ENCODE results near the gene RPN2. TPM values are rescaled to one million over a fixed set of nuclear protein-coding genes. Genes with fewer than 3 reads are reported as not detected.

RPN2 gene
- total and polyA plus RNA-seq, 2 donors from 2014 or later = 175 to 207 TPM

DNA sequence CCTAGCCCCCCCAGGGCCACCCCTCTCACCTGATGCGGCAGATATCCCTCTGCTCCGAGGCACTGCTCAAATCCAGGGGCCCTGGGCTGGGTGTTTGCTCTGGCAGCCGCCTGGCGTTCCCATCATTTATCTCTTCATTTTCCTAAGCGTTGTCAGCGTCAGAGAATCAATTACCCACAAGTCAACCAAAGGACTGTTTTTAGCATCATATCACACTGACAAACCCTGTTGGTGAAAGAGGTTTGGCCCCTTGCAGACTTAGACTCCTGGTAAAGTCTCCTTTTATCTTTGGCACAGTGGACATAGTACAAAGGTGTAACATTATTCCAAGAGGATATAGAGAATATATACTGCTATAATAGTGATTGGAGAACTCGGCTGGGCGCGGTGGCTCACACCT is 82.6 kb downstream of the RPN2 start, which contains the start of gene GHRH:
TSS of gene GHRH (minus strand) at position 101 of the 400 bp plus-strand sequence. CDS start 4,925 bp downstream, outside the sequence.
- DNase-seq (no peak), FAIRE-seq (no peak)
- TF ChIP-seq, protein P1, sequence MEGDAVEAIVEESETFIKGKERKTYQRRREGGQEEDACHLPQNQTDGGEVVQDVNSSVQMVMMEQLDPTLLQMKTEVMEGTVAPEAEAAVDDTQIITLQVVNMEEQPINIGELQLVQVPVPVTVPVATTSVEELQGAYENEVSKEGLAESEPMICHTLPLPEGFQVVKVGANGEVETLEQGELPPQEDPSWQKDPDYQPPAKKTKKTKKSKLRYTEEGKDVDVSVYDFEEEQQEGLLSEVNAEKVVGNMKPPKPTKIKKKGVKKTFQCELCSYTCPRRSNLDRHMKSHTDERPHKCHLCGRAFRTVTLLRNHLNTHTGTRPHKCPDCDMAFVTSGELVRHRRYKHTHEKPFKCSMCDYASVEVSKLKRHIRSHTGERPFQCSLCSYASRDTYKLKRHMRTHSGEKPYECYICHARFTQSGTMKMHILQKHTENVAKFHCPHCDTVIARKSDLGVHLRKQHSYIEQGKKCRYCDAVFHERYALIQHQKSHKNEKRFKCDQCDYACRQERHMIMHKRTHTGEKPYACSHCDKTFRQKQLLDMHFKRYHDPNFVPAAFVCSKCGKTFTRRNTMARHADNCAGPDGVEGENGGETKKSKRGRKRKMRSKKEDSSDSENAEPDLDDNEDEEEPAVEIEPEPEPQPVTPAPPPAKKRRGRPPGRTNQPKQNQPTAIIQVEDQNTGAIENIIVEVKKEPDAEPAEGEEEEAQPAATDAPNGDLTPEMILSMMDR (IDR thresholded peaks at IDR 0.05; ENCODE audit: borderline replicate concordance, extremely low read depth, insufficient read depth) = no peak
- no peaks in the 10 kb centered on the region for H3K27me3 ChIP-seq (ENCODE audit: control insufficient read depth, insufficient read depth, low read length)
- H3K36me3 ChIP-seq (ENCODE audit: control insufficient read depth in 2 of 3, insufficient read depth in 3 of 3, low read length in 3 of 3) = no peaks in the 10 kb centered on the region
- intact Hi-C loops (cut with DNase I) = no loop called here
- no peak within 1 kb of the TSS for H3K4me3 ChIP-seq (ENCODE audit: low read length in 3 of 3)
- no peak within 1 kb of the TSS for H3K9ac ChIP-seq (ENCODE audit: low read length in 3 of 3)
- H3K4me1 ChIP-seq (ENCODE audit: control insufficient read depth in 2 of 3, insufficient read depth in 2 of 3, low read depth in 1 of 3, low read length in 3 of 3) = no peaks in the 10 kb centered on the region
- H3K27ac ChIP-seq (ENCODE audit: low read depth in 2 of 2, low read length in 2 of 2) = no peak within 1 kb of the TSS
- H3K9me3 ChIP-seq (ENCODE audit: control insufficient read depth in 2 of 3, insufficient read depth in 1 of 3, low read length in 3 of 3) = no peaks in the 10 kb centered on the region

DNA sequence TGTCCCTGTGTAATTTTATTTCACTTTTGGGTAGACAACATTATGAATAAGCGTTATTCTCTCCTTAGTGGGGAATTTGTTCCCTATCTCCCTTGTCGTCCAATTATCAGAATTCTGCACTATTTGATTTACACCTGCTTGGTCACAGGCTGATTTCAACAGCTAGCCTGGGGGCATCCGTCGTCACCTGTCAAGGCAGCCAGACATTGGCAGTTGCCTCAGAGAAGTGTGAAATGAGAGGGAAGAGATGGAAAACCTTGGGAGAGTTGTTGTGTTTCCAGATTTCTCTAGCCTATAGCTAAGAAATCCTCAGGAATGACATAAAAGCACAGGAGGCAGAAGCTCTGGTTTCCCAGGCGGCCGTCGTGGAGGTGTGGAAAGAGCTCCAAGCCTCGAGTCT is 83.4 kb downstream of the RPN2 start:
- Histone ChIP-seq H3K4me1 (ENCODE audit: control insufficient read depth in 2 of 3, insufficient read depth in 2 of 3, low read depth in 1 of 3, low read length in 3 of 3) (no peaks in the 10 kb centered on the region), H3K27me3 (ENCODE audit: control insufficient read depth, insufficient read depth, low read length) (no peaks in the 10 kb centered on the region), H3K4me3 (ENCODE audit: low read length in 3 of 3) (no peak overlapping the region), H3K9me3 (ENCODE audit: control insufficient read depth in 2 of 3, insufficient read depth in 1 of 3, low read length in 3 of 3) (no peaks in the 10 kb centered on the region), H3K36me3 (ENCODE audit: control insufficient read depth in 2 of 3, insufficient read depth in 3 of 3, low read length in 3 of 3) (no peaks in the 10 kb centered on the region), H3K9ac (ENCODE audit: low read length in 3 of 3) (no peak overlapping the region), H3K27ac (ENCODE audit: low read depth in 2 of 2, low read length in 2 of 2) (no peak overlapping the region)
- intact Hi-C loops (cut with DNase I) = no loop called here
- DNase-seq (no peak), FAIRE-seq (no peak)
- TF ChIP-seq, protein P1 (IDR thresholded peaks at IDR 0.05; ENCODE audit: borderline replicate concordance, extremely low read depth, insufficient read depth) = no peak

DNA sequence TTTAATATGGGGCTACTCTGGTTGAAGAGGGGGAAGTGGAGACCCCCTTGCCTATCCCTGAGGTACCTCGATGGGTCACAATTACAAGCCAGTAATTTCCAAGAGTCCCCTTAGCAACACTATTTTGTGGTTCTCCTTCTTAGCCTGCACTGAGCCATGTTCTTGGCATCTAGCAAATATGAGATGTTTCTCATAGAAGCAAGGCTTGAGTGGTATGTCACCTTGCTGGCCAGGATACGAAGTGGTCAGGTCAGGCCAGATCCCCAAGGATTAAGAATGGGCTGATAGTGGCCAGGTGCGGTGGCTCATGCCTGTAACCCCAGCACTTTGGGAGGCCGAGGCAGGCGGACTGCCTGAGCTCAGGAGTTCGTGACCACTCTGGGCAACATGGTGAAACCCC is 84.6 kb downstream of the RPN2 start:
- no peaks in the 10 kb centered on the region for H3K36me3 ChIP-seq (ENCODE audit: control insufficient read depth in 2 of 3, insufficient read depth in 3 of 3, low read length in 3 of 3)
- no peaks in the 10 kb centered on the region for H3K4me1 ChIP-seq (ENCODE audit: control insufficient read depth in 2 of 3, insufficient read depth in 2 of 3, low read depth in 1 of 3, low read length in 3 of 3)
- no peaks in the 10 kb centered on the region for H3K9me3 ChIP-seq (ENCODE audit: control insufficient read depth in 2 of 3, insufficient read depth in 1 of 3, low read length in 3 of 3)
- no peak for DNase-seq
- H3K27me3 ChIP-seq (ENCODE audit: control insufficient read depth, insufficient read depth, low read length) = no peaks in the 10 kb centered on the region
- intact Hi-C loops (cut with DNase I) = no loop called here
- no peak overlapping the region for H3K4me3 ChIP-seq (ENCODE audit: low read length in 3 of 3)
- no peak for FAIRE-seq
- no peak overlapping the region for H3K9ac ChIP-seq (ENCODE audit: low read length in 3 of 3)
- no peak overlapping the region for H3K27ac ChIP-seq (ENCODE audit: low read depth in 2 of 2, low read length in 2 of 2)
- TF ChIP-seq, protein P1 (IDR thresholded peaks at IDR 0.05; ENCODE audit: borderline replicate concordance, extremely low read depth, insufficient read depth) = no peak

DNA sequence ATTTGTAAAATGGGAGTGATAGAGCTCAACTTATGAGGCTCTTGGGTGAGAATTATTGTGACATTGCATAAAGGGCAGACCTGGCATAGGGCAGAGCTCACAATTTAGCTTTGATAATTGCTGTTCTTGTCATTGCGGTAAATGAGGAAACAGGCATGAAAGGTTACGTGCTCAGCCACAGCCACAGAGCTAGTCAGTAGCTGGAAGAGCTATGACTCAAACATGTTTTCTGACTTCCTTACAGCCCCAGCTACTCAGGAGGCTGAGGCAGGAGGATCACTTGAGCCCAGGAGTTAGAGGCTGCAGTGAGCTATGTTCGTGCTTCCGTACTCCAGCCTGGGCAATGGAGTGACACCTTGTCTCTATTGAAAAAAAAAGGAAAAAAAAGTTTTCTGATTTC is 86.0 kb downstream of the RPN2 start:
- TF ChIP-seq, protein P1 (IDR thresholded peaks at IDR 0.05; ENCODE audit: borderline replicate concordance, extremely low read depth, insufficient read depth) = no peak
- DNase-seq (peak in 1 of 5 donors; percentile 3), FAIRE-seq (no peak)
- Histone ChIP-seq H3K4me1 (ENCODE audit: control insufficient read depth in 2 of 3, insufficient read depth in 2 of 3, low read depth in 1 of 3, low read length in 3 of 3) (no peaks in the 10 kb centered on the region), H3K27ac (ENCODE audit: low read depth in 2 of 2, low read length in 2 of 2) (no peak overlapping the region), H3K4me3 (ENCODE audit: low read length in 3 of 3) (no peak overlapping the region), H3K9ac (ENCODE audit: low read length in 3 of 3) (no peak overlapping the region), H3K27me3 (ENCODE audit: control insufficient read depth, insufficient read depth, low read length) (no peaks in the 10 kb centered on the region), H3K9me3 (ENCODE audit: control insufficient read depth in 2 of 3, insufficient read depth in 1 of 3, low read length in 3 of 3) (no peaks in the 10 kb centered on the region), H3K36me3 (ENCODE audit: control insufficient read depth in 2 of 3, insufficient read depth in 3 of 3, low read length in 3 of 3) (no peaks in the 10 kb centered on the region)
- intact Hi-C loops (cut with DNase I) = loop anchor here (5.0 kb wide), 1 partner anchor 267 kb away; no protein-coding TSS in a partner anchor

All from kidney (tissue), 14 donors.